Gastrocnemius medialis (tissue), 4 donors: ENCODE measurements around the gene TMEM150A.

Source experiments
- POLR2A ChIP-seq, 2 donors: fragments of 450-650 bp; IDR thresholded peaks; one replicate each; pipeline ENCODE4 v1.6.1; 2017; ENCODE audit warnings: antibody characterized with exemption in 2 of 2, mild to moderate bottlenecking in 2 of 2, moderate library complexity in 2 of 2
- TF ChIP-seq, protein P1 (sequence below), 5 experiments: fragments of 450-650 bp in 3 of 5; fragments of 200-600 bp in 2 of 5; sonication (generic) in 2 of 5; IDR thresholded peaks in 4 of 5; conservative IDR thresholded peaks in 1 of 5; 1 replicate in 4 of 5; 2 replicates in 1 of 5; pipeline ENCODE4 v1.5.1; 2016 to 2019; ENCODE audit warnings: antibody characterized with exemption in 5 of 5, mild to moderate bottlenecking in 3 of 5, moderate library complexity in 3 of 5

DNA sequence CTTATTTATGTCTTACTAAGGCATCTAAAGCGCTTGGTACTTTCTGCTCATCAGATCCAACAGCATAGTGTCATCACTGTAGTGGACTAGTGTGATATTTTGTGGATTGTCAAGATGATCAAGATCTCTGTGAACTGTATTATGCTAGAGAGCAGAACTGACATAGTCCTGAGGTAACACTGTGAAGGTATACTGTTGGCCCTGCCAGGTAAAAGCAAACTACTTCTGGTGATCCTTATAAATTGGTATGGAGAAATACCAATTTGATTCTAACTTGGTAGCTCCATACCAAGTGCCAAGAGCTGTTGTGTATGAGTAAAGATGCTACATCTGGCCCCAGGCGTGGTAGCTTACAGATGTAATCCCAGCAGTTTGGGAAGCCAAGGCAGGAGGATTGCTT is 49.6 kb upstream of the TMEM150A start:
- TF ChIP-seq, protein P1, sequence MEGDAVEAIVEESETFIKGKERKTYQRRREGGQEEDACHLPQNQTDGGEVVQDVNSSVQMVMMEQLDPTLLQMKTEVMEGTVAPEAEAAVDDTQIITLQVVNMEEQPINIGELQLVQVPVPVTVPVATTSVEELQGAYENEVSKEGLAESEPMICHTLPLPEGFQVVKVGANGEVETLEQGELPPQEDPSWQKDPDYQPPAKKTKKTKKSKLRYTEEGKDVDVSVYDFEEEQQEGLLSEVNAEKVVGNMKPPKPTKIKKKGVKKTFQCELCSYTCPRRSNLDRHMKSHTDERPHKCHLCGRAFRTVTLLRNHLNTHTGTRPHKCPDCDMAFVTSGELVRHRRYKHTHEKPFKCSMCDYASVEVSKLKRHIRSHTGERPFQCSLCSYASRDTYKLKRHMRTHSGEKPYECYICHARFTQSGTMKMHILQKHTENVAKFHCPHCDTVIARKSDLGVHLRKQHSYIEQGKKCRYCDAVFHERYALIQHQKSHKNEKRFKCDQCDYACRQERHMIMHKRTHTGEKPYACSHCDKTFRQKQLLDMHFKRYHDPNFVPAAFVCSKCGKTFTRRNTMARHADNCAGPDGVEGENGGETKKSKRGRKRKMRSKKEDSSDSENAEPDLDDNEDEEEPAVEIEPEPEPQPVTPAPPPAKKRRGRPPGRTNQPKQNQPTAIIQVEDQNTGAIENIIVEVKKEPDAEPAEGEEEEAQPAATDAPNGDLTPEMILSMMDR (IDR thresholded peaks at IDR 0.05 in 4 of 5, conservative IDR thresholded peaks at IDR 0.05 in 1 of 5) = no peak
- no peak for TF ChIP-seq POLR2A (IDR thresholded peaks at IDR 0.05)
